GM12891 (cell line): ENCODE measurements around the gene F12.

Source experiments
- DNase-seq: peaks from one replicate; pipeline ENCODE4 v3.0.0; 2011; ENCODE audit warnings: low spot score; ENCODE audit not compliant: insufficient read length
- FAIRE-seq: peaks from 2 replicates; lab custom pipeline; 2011; peaks lifted over from hg19 to GRCh38; lab: Jason Lieb, UNC
- PAX5 ChIP-seq: IDR thresholded peaks from 2 replicates; pipeline ENCODE4 v1.6.1; 2011; ENCODE audit warnings: low read length, moderate library complexity, mild to moderate bottlenecking; ENCODE audit not compliant: insufficient read depth, severe bottlenecking
- POLR2A ChIP-seq: IDR thresholded peaks from 2 replicates; pipeline ENCODE4 v1.6.1; 2011; ENCODE audit warnings: low read depth, low read length, control low read depth
- POLR2AphosphoS5 ChIP-seq: IDR thresholded peaks from 2 replicates; pipeline ENCODE4 v1.6.1; 2011; ENCODE audit warnings: low read depth, low read length, control low read depth
- POU2F2 ChIP-seq: IDR thresholded peaks from 2 replicates; pipeline ENCODE4 v1.6.1; 2011; ENCODE audit warnings: low read depth, mild to moderate bottlenecking, control low read depth, low read length, moderate library complexity
- SPI1 ChIP-seq: IDR thresholded peaks from 2 replicates; pipeline ENCODE4 v1.6.1; 2011; ENCODE audit warnings: low read depth, low read length, control low read depth
- TAF1 ChIP-seq: IDR thresholded peaks from 2 replicates; pipeline ENCODE4 v1.6.1; 2011; ENCODE audit warnings: low read depth, low read length, control low read depth

The F12 gene

GRCh38 chr5:177431317-177432142 lies 22.2 kb upstream of the F12 start:
- TF ChIP-seq POLR2A (peak; percentile 45; the same call in 1 of the 2 replicates), TAF1 (no peak), PAX5 (no peak), SPI1 (peak; percentile 65), POU2F2 (peak; percentile 43; the same call in 1 of the 2 replicates), POLR2AphosphoS5 (peak; percentile 60)
- DNase-seq (peak; percentile 77), FAIRE-seq (peak; percentile 99)

GRCh38 chr5:177430972-177431316 lies 21.6 kb upstream of the F12 start:
- DNase-seq, result no peak
- FAIRE-seq, result no peak
- TF ChIP-seq TAF1 (no peak), SPI1 (peak; percentile 29; the same call in 1 of the 2 replicates)

GRCh38 chr5:177430140-177430951 lies 21.0 kb upstream of the F12 start:
- no peak for TF ChIP-seq TAF1
- TF ChIP-seq POLR2A, result no peak
- no peak for TF ChIP-seq POLR2AphosphoS5
- TF ChIP-seq POU2F2, result no peak
- no peak for TF ChIP-seq SPI1
- TF ChIP-seq PAX5, result no peak
- FAIRE-seq, result peak; percentile 69
- DNase-seq, result no peak

GRCh38 chr5:177429248-177430040 lies 20.1 kb upstream of the F12 start:
- no peak for TF ChIP-seq SPI1
- no peak for TF ChIP-seq TAF1
- TF ChIP-seq POU2F2, result peak; percentile 89
- peak; percentile 52; the same call in 1 of the 2 replicates for TF ChIP-seq POLR2A
- TF ChIP-seq POLR2AphosphoS5, result 0 out of 2 replicates have a peak, but pooled peaks have one; percentile 31
- TF ChIP-seq PAX5, result no peak
- FAIRE-seq (peak; percentile 89), DNase-seq (no peak)

- FAIRE-seq, result no peak
- TF ChIP-seq PAX5, result no peak
- no peak for TF ChIP-seq POLR2AphosphoS5
- no peak for TF ChIP-seq TAF1
- TF ChIP-seq SPI1, result no peak
- TF ChIP-seq POU2F2, result no peak
- no peak; the same call in 1 of the 2 replicates for TF ChIP-seq POLR2A
- no peak for DNase-seq
These were observed 19.3 kb upstream of the F12 start for GRCh38 chr5:177428574-177429217.

- TF ChIP-seq POLR2AphosphoS5, result peak; percentile 60; the same call in 1 of the 2 replicates
- no peak for TF ChIP-seq TAF1
- no peak for DNase-seq
- no peak for FAIRE-seq
These were observed 18.7 kb upstream of the F12 start for GRCh38 chr5:177427919-177428573.

- 0 out of 2 replicates have a peak, but pooled peaks have one; percentile 13 for TF ChIP-seq TAF1
- TF ChIP-seq POLR2A, result peak; percentile 59; the same call in 1 of the 2 replicates
- no peak for TF ChIP-seq POLR2AphosphoS5
- no peak for TF ChIP-seq SPI1
- no peak for TF ChIP-seq POU2F2
- no peak for TF ChIP-seq PAX5
- peak; percentile 23 for FAIRE-seq
- DNase-seq, result no peak
These were observed 18.0 kb upstream of the F12 start for GRCh38 chr5:177427211-177427822.

- no peak for DNase-seq
These were observed 17.3 kb upstream of the F12 start, which contains the start of gene GRK6 for GRCh38 chr5:177426566-177427210. GRK6 (plus strand) TSS chr5:177426676; CDS start chr5:177426846, 170 bp downstream.

More at GRCh38 chr5:177426566-177427210, 17.3 kb upstream of the F12 start, which contains the start of gene GRK6:
- peak; percentile 63 for FAIRE-seq
- TF ChIP-seq POU2F2, result no peak
- TF ChIP-seq TAF1, result peak; percentile 39; the same call in 1 of the 2 replicates
- no peak for TF ChIP-seq PAX5
- TF ChIP-seq SPI1, result no peak
- peak; percentile 38; the same call in 1 of the 2 replicates for TF ChIP-seq POLR2A
- TF ChIP-seq POLR2AphosphoS5, result no peak
